Skin of body (tissue), 2 donors: ENCODE measurements around the gene CLIP2. TPM values are rescaled to one million over a fixed set of nuclear protein-coding genes. Genes with fewer than 3 reads are reported as not detected.
"Not testable (repeated sequence)": the region's sequence is repeated elsewhere in the genome, so short reads cannot be mapped to it uniquely, and the experiment has no call there.

ENCODE experiments used
- DNase-seq: peaks from one replicate; lab custom pipeline; 2025; lab: John Stamatoyannopoulos, UW
- total RNA-seq: library from RNA; depleted of rRNA; stranded (reverse); fragments of >200 nt; gene quantifications from one replicate; pipeline ENCODE4 v1.2.3, GENCODE V29; 2014

Gene CLIP2
- 19.3 TPM for total RNA-seq

DNA sequence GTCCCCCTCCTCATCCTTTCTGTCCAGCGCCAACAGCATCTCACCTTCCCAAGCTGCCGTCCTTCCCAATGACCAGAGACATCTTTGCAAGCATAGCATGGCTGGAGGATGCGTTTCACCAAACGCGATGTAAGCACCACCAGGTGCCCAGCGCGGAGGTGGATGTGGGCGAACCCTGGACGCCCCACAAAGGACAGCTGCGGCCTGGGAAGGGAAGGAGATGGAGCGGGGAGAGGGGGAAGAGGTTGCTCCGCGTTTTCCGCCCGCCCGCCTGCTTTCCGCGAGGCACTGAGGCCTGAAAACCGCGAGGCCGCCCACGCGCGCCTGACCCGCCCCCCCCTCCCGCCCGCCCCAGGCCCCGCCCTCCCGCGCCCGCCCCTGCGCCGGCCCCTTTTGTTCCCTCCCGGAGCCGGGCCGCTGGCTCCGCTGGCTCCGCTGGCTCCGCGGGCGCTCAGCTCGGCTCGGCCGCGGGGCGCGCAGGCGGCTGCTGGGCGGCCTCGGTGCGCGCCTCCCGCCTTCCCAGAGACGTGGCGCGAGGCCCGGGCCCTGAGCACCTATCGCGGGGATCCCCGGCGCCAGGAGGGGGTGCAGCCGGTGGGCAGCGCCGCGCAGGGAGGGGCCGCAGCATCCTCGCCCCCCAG is at the start of gene CLIP2:
Gene CLIP2 (plus strand): TSS at position 390 of the 641 bp plus-strand sequence. CDS start 28,140 bp downstream, outside the sequence.
- DNase-seq = peak; percentile 76

- no peak for DNase-seq
Observed at GRCh38 chr7:74240482-74240881, 48.7 kb upstream of the CLIP2 start.

- DNase-seq = no peak
Observed at GRCh38 chr7:74242122-74242443, 47.1 kb upstream of the CLIP2 start.

DNA sequence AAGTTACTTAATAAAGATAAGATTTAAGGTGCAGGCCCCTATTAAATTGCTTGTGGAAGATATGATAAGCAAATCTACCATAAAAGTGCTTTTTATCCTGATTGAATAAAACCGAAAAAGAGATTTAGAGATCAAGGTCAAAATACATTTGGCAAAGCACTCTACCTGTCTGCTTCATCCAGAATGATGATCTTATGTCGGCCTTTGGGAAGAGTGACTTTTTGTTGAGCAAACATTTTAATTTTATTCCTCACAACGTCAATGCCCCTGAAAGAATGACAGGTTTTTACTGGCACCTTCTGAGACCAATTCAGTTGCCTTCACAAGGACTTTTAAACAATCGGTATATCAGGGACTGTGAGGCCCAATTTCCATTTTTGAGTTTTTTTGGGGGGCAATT is 42.7 kb upstream of the CLIP2 start:
- DNase-seq = no peak

DNA sequence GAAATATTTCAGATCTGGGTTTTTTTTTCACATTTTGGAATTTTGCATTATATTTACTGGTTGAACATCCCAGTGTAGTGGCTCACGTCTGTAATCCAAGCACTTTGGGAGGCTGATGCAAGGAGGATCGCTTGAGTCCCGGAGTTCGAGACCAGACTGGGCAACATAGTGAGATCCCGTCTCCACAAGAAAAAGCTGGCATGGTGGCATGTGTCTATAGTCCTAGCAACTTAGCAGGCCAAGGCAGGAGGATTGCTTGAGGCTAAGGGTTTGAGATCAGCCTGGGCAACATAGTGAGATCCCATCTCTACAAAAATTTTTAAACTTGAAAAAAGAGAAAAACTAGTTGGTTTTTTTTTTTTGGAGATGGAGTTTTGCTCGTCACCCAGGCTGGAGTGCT is 41.1 kb upstream of the CLIP2 start:
- no peak for DNase-seq

- DNase-seq = not testable (repeated sequence)
Observed at GRCh38 chr7:74249058-74249457, 40.1 kb upstream of the CLIP2 start.

DNA sequence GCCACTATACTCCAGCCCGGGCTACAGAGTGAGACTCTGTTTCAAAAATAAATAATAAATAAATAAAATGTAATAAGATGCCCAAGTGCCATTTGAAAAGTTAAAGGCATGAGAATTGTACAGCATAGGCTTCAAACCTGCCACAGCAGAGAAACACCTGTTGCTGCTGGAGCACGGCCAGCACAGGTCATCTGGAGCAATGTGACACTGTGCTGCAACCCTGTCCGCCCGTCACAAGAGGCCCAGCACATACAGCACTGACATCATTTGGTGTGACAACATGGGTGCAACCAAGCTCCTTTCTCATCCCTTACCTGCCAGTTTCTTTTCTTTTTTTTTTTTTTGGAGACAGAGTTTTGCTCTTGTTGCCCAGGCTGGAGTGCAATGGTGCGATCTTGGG is 36.3 kb upstream of the CLIP2 start:
- DNase-seq = no peak

DNA sequence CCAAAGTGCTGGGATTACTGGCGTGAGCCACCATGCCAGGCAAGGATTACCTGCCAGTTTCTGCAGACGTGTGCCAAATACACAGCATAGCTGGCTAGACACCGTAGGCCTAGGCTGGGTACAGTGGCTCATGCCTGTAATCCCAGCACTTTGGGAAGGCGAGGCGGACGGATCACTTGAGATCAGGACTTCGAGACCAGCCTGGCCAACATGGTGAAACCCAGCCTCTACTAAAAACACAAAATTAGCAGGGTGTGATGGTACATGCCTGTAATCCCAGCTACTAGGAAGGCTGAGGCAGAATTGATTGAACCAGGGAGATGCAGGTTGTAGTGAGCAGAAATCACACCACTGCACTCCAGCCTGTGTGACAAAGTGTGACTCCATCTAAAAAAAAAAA is 35.9 kb upstream of the CLIP2 start:
- DNase-seq = no peak

DNA sequence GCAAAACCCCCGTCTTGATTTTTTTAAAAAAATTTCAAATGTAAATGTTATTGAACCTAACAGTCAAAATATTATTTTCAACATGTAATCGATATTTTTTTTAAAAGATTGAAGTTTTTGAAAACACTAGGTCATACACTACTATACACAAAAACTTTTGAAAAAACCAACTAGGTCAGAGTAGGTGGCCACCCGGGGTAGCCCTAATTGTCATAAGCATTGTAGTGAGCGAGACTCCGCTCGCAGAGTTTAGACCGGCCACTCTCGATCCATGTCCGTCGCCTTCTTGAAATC is 35.4 kb upstream of the CLIP2 start:
- no peak for DNase-seq

DNA sequence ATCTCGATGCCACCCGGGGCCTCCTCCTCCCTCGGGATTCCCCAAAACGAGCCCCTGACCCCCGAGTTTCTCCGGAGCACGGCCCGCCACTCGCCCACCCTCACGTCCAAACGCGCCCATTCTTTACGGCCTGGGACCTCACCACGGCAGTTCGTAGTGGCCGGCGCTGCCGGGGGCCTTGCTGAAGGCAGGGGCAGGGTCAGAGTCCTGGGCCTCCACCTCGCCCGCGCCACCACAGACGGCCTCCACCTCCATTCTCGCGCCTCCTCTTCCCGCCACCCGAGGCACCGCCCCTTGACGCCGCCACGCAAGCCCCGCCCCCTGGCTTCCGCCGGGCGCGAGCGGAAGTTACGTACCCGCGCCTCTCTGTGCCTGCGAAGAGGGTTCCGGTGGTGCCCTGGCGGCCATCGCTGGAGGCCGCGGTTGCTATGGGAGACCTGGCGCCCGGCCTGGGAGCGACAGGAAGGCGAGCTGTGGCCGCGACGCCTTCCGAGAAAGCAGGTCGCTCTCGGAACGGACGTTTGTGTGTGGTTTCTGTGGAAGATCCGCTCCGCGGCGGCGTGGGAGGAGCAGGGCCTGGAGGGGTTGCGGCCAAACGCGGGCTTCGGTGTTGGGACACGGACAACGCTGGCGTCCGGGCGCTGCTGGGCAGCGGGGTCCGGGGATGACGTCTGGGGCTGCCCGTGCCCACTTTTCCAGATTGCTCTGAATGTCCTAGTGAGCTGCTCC is 34.9 kb upstream of the CLIP2 start, which contains the start of gene RFC2:
Gene RFC2 (minus strand): TSS at position 271 of the 729 bp plus-strand sequence. CDS start 16 bp downstream, at position 255.
- DNase-seq = peak; percentile 96

DNA sequence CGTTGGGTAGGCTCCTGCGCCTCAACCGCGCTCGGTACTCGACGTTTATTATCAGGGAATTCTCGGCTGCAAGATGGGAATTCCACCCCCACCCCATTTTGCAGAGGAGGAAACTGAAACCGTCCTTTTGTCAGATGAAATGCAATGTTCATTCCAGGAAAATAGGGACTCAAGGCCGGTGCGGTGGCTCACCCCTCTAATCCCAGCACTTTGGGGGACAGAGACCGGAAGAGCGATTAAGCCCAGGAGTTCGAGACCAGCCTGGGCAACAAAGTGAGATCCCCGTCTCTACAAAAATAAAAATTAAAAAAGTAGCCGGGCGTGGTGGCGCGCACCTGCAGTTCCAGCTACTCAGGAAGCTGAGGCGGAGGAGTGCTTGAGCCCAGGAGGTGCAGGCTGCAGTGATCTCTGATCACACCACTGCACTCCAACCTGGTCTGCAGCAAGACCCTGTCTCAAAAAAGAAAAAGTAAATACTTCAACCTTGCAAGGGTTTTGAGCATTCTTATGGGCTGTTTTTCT is 34.3 kb upstream of the CLIP2 start:
- DNase-seq = no peak

GRCh38 chr7:74255461-74255860 is 33.7 kb upstream of the CLIP2 start:
- not testable (repeated sequence) for DNase-seq

DNA sequence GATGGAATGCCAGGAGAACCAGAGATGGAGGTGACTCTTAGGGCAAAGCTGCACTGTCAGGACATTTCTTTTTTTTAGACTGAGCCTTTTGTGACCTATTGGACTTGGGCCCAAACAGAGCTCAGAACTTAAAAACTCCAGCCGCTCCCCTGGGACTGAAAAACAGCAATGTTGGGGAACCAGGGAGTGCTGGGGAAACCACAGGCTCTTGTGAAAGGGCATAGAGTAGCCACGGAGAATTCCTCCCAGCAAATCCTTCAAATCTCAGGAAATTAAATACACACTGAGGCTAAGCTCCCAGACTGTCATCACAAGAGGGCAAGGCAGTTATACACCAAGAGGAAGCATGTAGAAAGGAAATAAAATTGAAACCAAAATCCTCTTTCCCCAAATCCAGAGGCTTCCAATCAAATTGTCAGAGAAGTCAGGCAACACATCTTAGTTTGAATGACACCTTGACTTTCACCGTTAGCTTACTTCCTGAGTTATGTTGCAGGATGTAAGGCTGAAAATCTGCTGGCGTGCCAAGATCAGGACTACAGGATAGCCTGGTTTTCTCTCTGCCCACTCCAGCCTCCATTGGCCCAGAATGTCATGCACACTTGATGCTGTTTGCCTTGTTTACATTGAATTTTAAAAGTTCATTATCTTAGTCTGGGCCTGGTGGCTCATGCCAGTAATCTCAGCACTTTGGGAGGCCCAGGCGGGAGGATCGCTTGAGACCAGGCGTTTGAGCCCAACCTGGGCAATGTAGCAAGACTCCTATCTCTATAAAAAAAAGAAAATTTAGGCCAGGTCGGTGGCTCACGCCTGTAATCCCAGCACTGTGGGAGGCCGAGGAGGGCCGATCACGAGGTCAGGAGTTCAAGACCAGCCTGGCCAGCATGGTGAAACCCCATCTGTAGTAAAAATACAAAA is 32.5 kb upstream of the CLIP2 start:
- no peak for DNase-seq

DNA sequence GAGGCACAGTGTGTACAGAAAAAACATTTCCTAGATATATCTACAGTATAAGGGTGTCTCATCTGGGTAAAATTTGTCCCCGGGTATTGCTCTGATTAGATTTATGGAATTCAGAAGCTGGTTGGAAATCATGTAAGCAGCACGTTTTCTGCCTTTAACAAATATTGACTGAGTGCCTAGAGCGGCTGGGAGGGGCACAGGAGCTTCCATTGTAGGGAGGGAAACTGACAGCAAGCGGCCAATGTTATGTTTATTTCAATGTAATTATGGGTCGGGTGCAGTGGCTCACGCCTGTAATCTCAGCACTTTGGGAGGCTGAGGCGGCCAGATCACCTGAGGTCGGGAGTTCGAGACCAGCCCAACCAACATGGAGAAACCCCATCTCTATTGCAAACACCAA is 30.6 kb upstream of the CLIP2 start:
- DNase-seq = no peak

- DNase-seq = no peak
Observed at GRCh38 chr7:74262639-74263398, 26.4 kb upstream of the CLIP2 start.

GRCh38 chr7:74263399-74264120 is 25.6 kb upstream of the CLIP2 start:
- DNase-seq = no peak

DNA sequence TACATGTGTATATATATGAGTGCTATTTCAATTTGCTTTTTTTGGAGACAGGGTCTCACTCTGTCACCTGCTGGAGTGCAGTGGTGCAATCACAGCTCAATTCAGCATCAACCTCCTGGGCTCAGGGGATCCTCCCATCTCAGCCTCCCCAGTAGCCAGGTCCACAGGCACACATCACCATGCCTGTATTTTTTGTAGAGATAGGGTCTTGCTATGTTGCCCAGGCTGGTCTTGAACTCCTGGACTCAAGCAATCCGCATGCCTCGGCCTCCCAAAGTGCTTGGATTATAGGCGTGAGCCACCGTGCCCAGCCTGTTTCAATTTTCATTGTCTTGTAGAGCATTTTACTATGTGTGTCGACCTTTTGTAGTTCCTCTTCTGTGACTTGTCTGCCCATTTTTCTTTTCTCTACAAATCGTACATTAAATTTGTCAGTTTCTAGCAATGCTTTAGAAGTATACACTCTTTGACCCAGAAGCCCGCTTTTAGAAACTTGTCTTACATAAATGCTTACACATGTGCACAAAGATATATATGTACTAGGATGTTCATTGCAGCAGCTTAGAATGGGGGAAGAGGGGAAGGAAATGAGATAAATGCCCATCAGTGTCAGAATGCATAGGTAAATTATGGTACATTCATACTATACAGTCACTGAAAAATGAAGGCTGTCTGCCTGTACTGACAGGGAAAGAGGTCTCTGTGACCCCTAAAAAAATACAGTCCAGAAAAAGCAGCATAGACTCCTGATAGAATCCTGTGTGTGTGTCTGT is 22.8 kb upstream of the CLIP2 start:
- DNase-seq = no peak

DNA sequence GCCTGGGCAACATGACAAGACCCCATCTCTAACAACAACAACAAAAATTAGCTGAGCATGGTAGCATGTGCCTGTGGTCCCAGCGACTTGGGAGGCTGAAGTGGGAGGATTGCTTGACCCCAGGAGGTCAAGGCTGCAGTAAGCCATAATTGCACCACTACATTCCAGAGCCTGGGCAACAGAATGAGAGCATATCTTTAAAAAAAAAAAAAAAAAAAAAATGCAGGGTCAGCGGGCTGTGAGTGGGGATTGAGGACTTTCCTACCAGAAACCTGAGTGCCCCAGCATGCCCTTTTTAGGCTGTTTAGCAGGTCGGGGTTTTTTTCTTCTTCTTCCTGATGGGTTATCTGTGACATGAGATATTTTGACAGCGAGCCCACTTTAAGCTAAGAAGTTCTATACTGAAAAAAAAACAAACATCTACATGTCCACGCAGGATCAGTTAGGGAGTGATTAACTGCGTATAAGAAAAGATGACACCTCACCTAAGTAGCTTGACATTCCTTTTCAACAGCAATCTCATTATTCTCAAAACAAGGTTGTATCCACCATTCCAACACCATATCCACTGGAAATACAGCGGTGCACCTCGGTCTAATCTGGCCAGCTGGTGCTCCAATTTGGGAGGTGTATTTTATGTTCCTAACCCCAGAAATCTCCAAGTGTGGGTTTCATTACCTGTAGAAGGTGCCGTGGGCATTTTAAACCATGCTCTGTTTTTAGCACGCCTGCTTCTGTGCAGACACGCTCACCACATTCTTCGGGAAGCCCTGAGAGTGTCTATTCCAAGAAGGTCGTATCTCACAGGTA is 21.2 kb upstream of the CLIP2 start:
- no peak for DNase-seq

- DNase-seq = peak; percentile 40
Observed at GRCh38 chr7:74269757-74270277, 19.4 kb upstream of the CLIP2 start.
